ENCODE measurements around the gene NCAPD3. TPM values are rescaled to one million over a fixed set of nuclear protein-coding genes. Genes with fewer than 3 reads are reported as not detected.
"Not testable (repeated sequence)": the region's sequence is repeated elsewhere in the genome, so short reads cannot be mapped to it uniquely, and the experiment has no call there.

Gene NCAPD3
- total RNA-seq, 1 experiment from 2014 or later: 27.0 TPM

DNA sequence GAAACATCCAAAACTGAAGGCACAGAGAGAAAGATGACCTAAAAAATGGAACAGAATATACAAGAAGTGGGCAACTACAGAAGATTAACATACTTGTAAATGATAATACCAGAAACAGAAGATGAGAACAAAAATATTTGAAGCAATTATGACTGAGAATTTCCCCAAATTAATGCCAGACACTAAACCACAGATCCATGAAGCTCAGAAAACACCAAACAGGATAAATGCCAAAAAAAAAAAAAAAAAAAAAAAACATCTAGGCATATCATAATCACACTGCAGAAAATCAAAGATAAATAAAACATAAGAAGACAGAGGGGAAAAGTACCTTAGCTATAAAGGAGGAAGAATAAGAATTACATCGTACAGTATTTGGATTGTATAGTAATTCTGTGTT is 89.6 kb downstream of the NCAPD3 start:
- DNase-seq (ENCODE audit: extremely low read depth, low read depth): no peak

DNA sequence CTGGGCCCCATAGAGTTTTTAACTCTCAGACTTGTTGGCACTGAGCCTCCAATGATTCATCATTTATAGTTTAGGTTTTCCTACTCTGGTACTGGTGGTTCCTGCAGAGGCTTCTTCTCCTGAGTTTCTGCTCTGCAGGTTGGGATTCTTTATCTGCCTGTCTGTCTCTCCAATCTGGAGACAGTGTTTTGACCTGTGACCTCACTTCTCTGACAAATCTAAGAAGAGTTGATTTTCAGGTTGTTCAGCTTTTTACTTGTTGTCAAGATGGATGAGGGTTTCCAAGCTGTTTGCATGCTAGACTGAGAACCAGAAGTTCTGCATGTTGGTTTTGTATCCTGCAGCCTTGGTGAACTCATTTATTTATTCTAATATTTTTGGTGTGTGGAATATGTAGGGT is 91.0 kb downstream of the NCAPD3 start:
- DNase-seq (ENCODE audit: extremely low read depth, low read depth): no peak

- DNase-seq (ENCODE audit: extremely low read depth, low read depth): no peak
Measured at GRCh38 chr11:134131628-134132244, 92.0 kb downstream of the NCAPD3 start.

DNA sequence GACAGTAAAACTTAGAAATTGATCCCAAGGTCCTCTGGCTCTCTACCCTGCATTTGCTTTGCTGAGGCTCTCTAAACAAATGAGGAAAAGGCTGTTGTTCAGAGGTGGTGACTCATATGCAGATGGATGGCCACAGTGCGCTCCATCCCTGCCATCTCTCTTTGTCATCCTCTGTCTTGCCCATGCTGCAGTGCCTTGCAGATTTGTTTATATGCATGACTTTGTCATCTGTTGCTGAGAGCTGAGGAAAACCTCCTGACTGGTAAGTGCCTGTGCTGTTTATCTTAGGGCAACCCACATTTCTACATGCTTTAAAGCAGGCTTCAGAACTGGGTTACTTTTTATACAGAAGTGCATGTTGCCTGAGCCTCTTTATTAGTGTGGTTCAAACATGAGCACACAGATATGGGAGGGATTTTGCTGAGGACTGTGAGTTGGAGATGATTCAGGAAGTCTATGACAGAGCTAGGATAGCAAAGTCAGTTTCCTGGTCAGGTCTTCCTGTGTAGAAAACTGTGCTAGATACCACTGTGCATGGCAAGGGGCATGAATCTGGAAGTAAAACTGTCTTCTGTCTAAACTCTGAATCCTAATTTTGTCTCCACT is 97.4 kb downstream of the NCAPD3 start:
- no peak for DNase-seq (ENCODE audit: extremely low read depth, low read depth)

- DNase-seq (ENCODE audit: extremely low read depth, low read depth): no peak
Measured at GRCh38 chr11:134125507-134125906, 98.3 kb downstream of the NCAPD3 start.

GRCh38 chr11:134124660-134125451 is 98.9 kb downstream of the NCAPD3 start:
- no peak for DNase-seq (ENCODE audit: extremely low read depth, low read depth)

DNA sequence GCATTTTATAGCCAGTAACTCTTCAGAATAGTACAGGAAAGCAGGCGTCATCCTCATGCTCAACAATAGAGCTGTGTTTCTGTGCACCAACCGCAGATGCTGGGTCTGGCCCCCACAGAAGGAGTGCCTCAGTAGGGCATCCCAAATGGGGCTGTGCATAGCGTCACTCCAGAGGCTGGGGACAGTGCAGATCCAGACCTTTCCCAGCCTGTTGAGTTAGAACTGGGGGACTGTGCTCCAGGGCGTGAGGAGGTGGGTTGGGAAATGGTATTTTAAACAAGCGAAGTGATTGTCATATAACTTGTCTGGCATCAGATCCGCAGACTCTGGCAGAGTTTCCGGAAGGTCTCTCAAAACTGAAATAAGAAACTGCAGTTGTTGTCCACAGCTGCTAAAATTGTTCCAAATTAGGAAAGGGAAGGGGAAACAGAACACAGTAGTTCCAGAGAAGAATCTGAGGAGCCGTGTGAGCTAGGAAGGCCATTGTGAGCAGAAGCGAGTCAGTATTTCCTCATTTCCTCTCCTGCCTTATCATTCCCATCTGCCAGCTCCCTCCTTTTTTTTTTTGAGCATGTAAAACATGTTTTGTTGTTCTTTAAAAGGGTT is 102.7 kb downstream of the NCAPD3 start:
- no peak for DNase-seq (ENCODE audit: extremely low read depth, low read depth)

DNA sequence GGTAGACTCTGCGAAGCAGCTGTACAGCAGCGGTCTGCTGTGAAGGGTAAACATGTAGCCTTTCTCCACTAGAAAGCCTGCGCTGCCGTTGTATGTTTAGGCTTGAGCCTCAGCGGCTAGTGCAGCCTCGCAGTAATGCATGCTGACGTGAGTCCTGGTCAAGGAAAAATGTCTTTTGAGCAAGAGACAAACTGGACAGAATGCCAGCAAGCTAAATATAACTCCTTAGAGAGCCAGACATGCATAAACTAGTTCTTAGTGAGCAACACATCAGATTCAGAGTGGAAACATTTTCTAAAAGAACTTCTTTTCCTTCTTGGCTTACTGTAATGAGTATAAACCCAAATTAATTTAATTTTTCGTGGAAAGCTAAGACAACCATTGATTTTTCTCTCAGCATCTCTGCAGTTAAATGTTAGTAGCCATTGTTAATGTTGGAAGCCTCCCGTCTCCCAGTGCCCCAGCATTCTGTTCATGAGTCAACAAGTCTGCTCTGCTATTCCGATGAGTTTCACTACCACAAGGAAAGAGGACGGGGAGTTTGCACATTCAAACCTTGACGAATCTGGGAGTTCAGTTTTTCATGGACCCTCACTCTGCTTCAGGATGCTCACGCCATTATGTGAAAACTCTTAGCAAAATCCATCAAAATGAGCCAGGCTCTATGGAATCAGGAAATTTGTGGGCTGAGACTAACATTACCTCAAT is 103.5 kb downstream of the NCAPD3 start:
- DNase-seq (ENCODE audit: extremely low read depth, low read depth): no peak

DNA sequence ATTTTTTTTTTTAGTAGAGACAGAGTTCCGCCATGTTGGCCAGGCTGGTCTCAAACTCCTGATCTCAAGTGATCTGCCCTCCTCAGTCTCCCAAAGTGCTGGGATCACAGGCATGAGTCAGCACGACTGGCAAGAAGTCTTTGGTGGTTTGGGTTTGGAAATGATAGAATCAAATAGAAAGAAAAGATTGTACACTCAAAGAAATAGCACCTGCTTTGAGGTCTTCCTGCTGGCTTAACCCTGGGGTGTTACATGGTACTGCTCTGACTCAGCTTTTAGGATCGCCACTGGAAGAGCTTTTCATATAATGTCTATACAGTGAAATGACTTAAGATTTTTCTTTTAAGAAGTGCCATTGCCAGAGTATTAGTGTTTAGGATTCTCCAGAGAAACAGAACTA is 104.7 kb downstream of the NCAPD3 start:
- DNase-seq (ENCODE audit: extremely low read depth, low read depth): no peak

DNA sequence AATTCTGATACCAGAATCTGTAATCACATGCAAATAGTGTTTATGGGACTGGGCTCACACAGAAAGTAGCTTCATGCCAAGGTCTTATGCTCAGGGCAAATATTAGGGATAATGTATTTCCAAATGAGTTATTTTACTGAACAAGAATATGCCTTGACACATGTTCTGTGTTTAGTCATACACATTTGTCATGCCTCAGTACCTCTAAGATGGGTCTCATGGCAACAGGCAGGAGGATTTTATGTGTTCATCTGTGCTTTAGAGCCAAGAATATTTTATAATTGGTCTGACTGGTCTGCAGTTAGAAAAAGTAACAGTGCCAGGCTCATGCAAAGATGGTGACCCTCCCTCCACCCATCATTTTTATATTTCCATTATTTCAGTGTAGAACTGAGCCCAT is 105.8 kb downstream of the NCAPD3 start:
- DNase-seq (ENCODE audit: extremely low read depth, low read depth): no peak

GRCh38 chr11:134116210-134116609 is 107.6 kb downstream of the NCAPD3 start:
- DNase-seq (ENCODE audit: extremely low read depth, low read depth): no peak

- DNase-seq (ENCODE audit: extremely low read depth, low read depth): not testable (repeated sequence)
Measured at GRCh38 chr11:134113787-134114186, 110.0 kb downstream of the NCAPD3 start.

DNA sequence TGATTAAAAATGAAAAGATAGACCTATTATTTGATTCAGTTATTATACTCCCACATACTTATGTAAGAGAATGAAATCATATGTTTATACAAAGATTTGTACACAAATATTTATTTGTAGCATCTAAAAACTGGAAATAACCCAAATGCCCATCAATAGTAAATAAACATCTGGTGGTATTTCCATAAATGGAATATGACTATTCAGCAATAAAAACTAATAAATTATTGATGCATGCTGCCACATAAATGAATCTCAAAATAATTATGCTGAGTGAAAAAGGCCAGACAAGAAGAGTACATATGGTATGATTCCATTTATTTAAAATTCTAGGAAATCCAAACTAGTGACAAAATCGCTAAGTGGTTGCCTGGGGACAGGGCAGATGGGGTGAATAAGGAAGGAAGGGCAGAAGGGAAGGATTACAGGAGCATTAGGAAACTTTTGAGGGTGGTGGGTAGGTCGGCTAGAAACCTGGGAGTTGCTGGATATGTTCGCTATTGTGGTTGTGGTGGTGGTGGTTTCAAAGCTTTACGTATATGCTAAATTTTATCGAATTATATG is 113.4 kb downstream of the NCAPD3 start:
- no peak for DNase-seq (ENCODE audit: extremely low read depth, low read depth)

Other genes with a start within 250 kb of the NCAPD3 start
- gene JAM3, start 154.9 kb downstream of the NCAPD3 start, total RNA-seq (2014; rRNA removed; shearing (Covaris generic)): 11.3 and 11.6 TPM in 2 replicates
- 17.7 and 19.2 TPM in 2 replicates for gene VPS26B, start 704 bp upstream of the NCAPD3 start, total RNA-seq (2014; rRNA removed; shearing (Covaris generic))
- 23.9 and 29.1 TPM in 2 replicates for gene THYN1, start 29.4 kb upstream of the NCAPD3 start, total RNA-seq (2014; rRNA removed; shearing (Covaris generic))
- gene ACAD8, start 29.6 kb upstream of the NCAPD3 start, total RNA-seq (2014; rRNA removed; shearing (Covaris generic)): 8.7 and 13.3 TPM in 2 replicates
- 0.54 and 0.61 TPM in 2 replicates for gene GLB1L3, start 52.4 kb upstream of the NCAPD3 start, total RNA-seq (2014; rRNA removed; shearing (Covaris generic))
- 8.9 and 9.3 TPM in 2 replicates for gene GLB1L2, start 108.0 kb upstream of the NCAPD3 start, total RNA-seq (2014; rRNA removed; shearing (Covaris generic))
- 0.05 TPM in 1 of 2 replicates, not detected in the other for gene B3GAT1, start 188.3 kb upstream of the NCAPD3 start, total RNA-seq (2014; rRNA removed; shearing (Covaris generic))

All from NCI-H460 (cell line).